ENCODE results near the gene ING2.

- TF ChIP-seq CTCF (conservative IDR thresholded peaks at IDR 0.05; ENCODE audit: low read depth, low read length) (no peak), EZH2 (IDR thresholded peaks at IDR 0.05; ENCODE audit: borderline replicate concordance, low read depth, low read length, poor library complexity, severe bottlenecking) (no peak)
These were observed 36.8 kb downstream of the ING2 start for GRCh38 chr4:183541752-183542040.
